Upper lobe of left lung (tissue), 6 donors: ENCODE data around the gene UBQLN1. TPM values are rescaled to one million over a fixed set of nuclear protein-coding genes. Genes with fewer than 3 reads are reported as not detected.
A peak's percentile ranks its signal among the peaks of the same experiment; 100 is the strongest.

Source experiments
- ATAC-seq, 2 donors: fragments of 200-7000 bp; cut with Tn5 transposase; one replicate each; pipeline ENCODE4 v1.9.1; 2022; ENCODE audit warnings: mild to moderate bottlenecking in 2 of 2, moderate library complexity in 2 of 2; ENCODE audit not compliant: low FRiP score in 2 of 2
- DNase-seq, 2 donors: peaks; one replicate each; pipeline ENCODE4 v3.0.0-alpha.2; 2019 to 2020
- H3K27ac ChIP-seq, 4 donors: fragments of 200-600 bp; sonication (generic); one replicate each; pipeline ENCODE4 v1.5.1; 2016 to 2019
- H3K27me3 ChIP-seq, 4 donors: fragments of 200-600 bp; sonication (generic); one replicate each; pipeline ENCODE4 v1.5.1; 2017 to 2019
- H3K36me3 ChIP-seq, 4 donors: fragments of 200-600 bp; sonication (generic); one replicate each; pipeline ENCODE4 v1.5.1; 2016 to 2019
- H3K4me1 ChIP-seq, 4 donors: fragments of 200-600 bp; sonication (generic); one replicate each; pipeline ENCODE4 v1.5.1; 2018 to 2019
- H3K4me3 ChIP-seq, 4 donors: fragments of 200-600 bp; sonication (generic); one replicate each; pipeline ENCODE4 v1.5.1; 2017 to 2019; ENCODE audit warnings: mild to moderate bottlenecking in 2 of 4, moderate library complexity in 1 of 4
- H3K9me3 ChIP-seq, 4 donors: fragments of 200-600 bp; sonication (generic); one replicate each; pipeline ENCODE4 v1.5.1; 2018 to 2019
- EP300 ChIP-seq, 4 donors: sonication (generic); formaldehyde crosslinking; IDR thresholded peaks; one replicate each; pipeline ENCODE4 v1.5.1; 2017; ENCODE audit warnings: antibody characterized with exemption in 4 of 4, control low read depth in 2 of 4
- POLR2A ChIP-seq, 4 donors: fragments of 450-650 bp; IDR thresholded peaks; one replicate each; pipeline ENCODE4 v1.5.1; 2016 to 2017; ENCODE audit warnings: antibody characterized with exemption in 4 of 4, mild to moderate bottlenecking in 2 of 4
- POLR2AphosphoS5 ChIP-seq, 2 donors: sonication (generic); formaldehyde crosslinking; IDR thresholded peaks; one replicate each; pipeline ENCODE4 v1.5.1; 2017; ENCODE audit warnings: antibody characterized with exemption in 2 of 2
- WGBS, 2 donors: methylation state at CpG; one replicate each; pipeline ENCODE4 v1.1.5; 2017 to 2018; 5-methylcytosine and 5-hydroxymethylcytosine counted together
- total RNA-seq, 6 donors: library from RNA; depleted of rRNA in 4 of 6; stranded (reverse); fragments of >200 nt in 4 of 6; gene quantifications; one replicate each; pipeline versions ENCODE4 v1.1.0 to v1.2.1, GENCODE V29; 2016 to 2021
- TF ChIP-seq, protein P1 (sequence below), 6 experiments: fragments of 450-650 bp in 4 of 6; fragments of 200-600 bp in 2 of 6; sonication (generic) in 2 of 6; IDR thresholded peaks; one replicate each; pipeline ENCODE4 v1.5.1; 2016 to 2019; ENCODE audit warnings: antibody characterized with exemption in 6 of 6
- donor health status: DM: no; HTN: no; CAD: no; lungs with moderate emphysema.
- donor health status: DM: no; HTN: yes; CAD: no; lungs with severe emphysema.

UBQLN1 gene
- 100 to 1,000 TPM in 2 of 6 donors, 10 to 100 TPM in 4; 75.6 to 113 (median 84.7) TPM for total RNA-seq

DNA sequence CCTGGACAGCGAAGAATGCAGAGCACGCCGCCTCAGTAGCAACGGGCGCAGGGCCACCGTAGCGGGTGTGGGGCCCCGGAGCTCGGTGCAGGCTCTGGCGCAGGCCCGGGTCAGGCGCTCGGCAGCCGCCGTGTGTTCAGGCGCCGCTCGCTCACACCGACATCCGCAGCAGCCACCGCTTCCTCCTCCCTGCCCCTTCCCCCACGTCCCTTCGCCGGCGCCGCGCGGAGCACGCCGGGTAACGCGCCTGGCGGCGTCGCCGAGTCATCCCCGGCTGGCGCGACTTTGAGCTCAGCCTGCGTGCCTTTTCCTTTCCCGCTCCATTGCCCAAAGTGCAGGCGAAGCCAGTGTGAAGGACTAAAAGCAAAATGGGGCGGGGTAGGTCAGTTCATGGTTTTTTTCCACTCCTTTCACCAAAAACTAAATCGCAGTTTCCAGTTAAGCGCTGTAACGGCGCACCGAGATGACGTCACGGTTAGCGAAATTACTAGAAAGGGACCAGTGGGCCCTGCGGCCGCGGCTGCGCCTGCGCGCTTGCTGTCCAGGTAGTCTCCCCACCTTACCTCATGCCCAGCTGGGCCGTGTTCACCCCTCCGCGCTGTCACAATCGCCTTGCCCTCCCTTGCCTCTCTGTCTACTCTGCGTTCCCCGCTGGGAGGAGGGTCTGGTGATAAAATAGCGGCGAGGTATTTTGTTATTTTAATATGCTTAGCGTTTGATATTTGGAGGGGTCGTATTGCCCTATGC is at the start of gene UBQLN1:
Gene UBQLN1 (minus strand): TSS at position 191 of the 747 bp plus-strand sequence. CDS start 279 bp downstream, outside the sequence.
- Histone ChIP-seq H3K27ac (peak within 1 kb of the TSS; percentile 98 to 99 (median 99)), H3K9me3 (no peaks in the 10 kb centered on the region), H3K4me1 (peaks cover 13 to 40% (median 16%) of the 10 kb centered on the region in 4 donors), H3K36me3 (no peaks in the 10 kb centered on the region), H3K27me3 (no peaks in the 10 kb centered on the region), H3K4me3 (peak within 1 kb of the TSS; percentile 61 to 82 (median 80))
- WGBS, 2 donors = 0 to 1% methylated on average over 34 to 55 of the region's 67 CpGs
- ATAC-seq (peak; percentile 97), DNase-seq (peak; percentile 94 to 98)
- TF ChIP-seq POLR2A (IDR thresholded peaks at IDR 0.05) = peak; percentile 77 to 98 (median 98)
- TF ChIP-seq POLR2AphosphoS5 (IDR thresholded peaks at IDR 0.05) = peak; percentile 95 to 98
- TF ChIP-seq, protein P1, sequence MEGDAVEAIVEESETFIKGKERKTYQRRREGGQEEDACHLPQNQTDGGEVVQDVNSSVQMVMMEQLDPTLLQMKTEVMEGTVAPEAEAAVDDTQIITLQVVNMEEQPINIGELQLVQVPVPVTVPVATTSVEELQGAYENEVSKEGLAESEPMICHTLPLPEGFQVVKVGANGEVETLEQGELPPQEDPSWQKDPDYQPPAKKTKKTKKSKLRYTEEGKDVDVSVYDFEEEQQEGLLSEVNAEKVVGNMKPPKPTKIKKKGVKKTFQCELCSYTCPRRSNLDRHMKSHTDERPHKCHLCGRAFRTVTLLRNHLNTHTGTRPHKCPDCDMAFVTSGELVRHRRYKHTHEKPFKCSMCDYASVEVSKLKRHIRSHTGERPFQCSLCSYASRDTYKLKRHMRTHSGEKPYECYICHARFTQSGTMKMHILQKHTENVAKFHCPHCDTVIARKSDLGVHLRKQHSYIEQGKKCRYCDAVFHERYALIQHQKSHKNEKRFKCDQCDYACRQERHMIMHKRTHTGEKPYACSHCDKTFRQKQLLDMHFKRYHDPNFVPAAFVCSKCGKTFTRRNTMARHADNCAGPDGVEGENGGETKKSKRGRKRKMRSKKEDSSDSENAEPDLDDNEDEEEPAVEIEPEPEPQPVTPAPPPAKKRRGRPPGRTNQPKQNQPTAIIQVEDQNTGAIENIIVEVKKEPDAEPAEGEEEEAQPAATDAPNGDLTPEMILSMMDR (IDR thresholded peaks at IDR 0.05) = peak in 4 of 6 experiments; percentile 34 to 71 (median 45)
- peak in 1 of 4 donors; percentile 66 for TF ChIP-seq EP300 (IDR thresholded peaks at IDR 0.05)

DNA sequence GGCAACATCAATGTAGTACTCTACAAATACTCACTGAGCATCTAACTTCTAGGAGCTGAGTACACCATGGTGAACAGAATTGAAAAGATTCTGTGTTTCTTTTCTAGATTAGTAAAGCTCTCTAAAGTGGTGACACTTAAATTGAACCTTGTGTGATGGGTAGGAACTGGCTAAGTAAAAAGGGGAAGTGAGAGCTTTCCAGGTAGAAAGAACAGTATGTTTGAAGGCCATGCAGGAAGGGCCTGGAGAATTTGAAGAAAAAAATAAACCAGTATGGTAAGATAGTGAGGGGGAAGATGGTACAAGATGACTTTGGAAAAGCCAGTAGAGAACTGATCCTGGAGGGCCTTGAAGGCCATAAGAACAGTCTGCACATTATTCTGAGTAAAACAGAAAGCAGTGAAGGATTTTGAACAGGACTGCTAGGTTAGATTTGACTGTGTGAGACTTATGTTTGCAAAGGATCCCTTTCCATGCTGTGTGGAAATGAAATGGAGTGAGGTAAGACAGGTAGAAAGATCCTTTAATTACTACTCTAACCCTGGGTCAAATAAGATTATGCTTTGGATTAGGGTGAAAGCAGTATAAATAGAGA is 46.7 kb upstream of the UBQLN1 start:
- Histone ChIP-seq H3K4me3 (no peak overlapping the region), H3K9me3 (no peaks in the 10 kb centered on the region), H3K4me1 (no peaks in the 10 kb centered on the region), H3K27ac (no peak overlapping the region), H3K36me3 (peaks cover 0 to 24% (median 3%) of the 10 kb centered on the region in 4 donors), H3K27me3 (no peaks in the 10 kb centered on the region)
- ATAC-seq (no peak), DNase-seq (no peak)
- TF ChIP-seq POLR2AphosphoS5 (IDR thresholded peaks at IDR 0.05) (no peak), POLR2A (IDR thresholded peaks at IDR 0.05) (no peak), EP300 (IDR thresholded peaks at IDR 0.05) (no peak)
- TF ChIP-seq, protein P1 (IDR thresholded peaks at IDR 0.05) = no peak

DNA sequence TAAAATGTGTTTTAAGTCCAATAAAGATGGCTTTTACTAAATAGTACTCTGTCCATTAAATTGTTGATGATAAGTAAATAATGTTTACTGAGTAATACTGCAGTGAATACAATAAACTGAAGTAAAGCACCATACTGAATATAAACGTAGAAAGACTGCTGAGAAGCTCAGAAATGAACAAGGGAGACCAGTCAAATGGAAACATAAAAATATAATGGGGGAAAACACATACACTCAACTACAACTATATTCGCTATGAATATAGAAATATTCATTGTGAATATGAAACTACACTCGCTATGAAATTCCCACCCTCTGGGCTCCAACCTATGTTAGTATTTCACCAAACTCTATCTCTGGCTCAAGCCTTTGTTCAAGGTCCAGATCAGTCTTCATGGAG is 41.9 kb upstream of the UBQLN1 start:
- peaks cover 0 to 24% (median 3%) of the 10 kb centered on the region in 4 donors for H3K36me3 ChIP-seq

DNA sequence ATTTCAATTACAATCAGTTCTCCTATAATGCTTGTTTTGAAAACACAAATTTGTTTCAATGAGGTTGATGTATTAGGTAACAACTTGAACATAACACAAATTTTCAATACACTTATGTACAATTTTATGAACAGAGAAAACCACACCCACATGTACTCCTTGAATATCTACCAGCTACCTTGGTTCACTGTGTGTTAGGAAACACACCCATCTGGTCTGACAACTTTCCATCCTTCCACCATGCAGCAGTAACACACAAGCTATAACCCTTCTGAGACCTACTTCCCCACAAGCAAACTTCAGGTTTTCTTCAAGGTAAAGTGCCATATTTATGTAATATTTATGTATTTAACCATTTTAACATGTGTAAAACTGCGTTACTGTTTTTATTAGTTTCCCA is 36.4 kb upstream of the UBQLN1 start:
- H3K27ac ChIP-seq = no peak overlapping the region
- peaks cover 0 to 8% (median 2%) of the 10 kb centered on the region in 4 donors for H3K36me3 ChIP-seq
- H3K9me3 ChIP-seq = no peaks in the 10 kb centered on the region
- no peak for DNase-seq
- no peaks in the 10 kb centered on the region for H3K27me3 ChIP-seq
- 89 to 92% methylated on average over 1 of the region's 1 CpG for WGBS, 2 donors
- TF ChIP-seq POLR2A (IDR thresholded peaks at IDR 0.05) (no peak), EP300 (IDR thresholded peaks at IDR 0.05) (no peak), POLR2AphosphoS5 (IDR thresholded peaks at IDR 0.05) (no peak)
- TF ChIP-seq, protein P1 (IDR thresholded peaks at IDR 0.05) = no peak
- H3K4me1 ChIP-seq = no peaks in the 10 kb centered on the region
- H3K4me3 ChIP-seq = no peak overlapping the region
- no peak for ATAC-seq

More for the DNA sequence above, 41.9 kb upstream of the UBQLN1 start:
- H3K4me3 ChIP-seq = no peak overlapping the region
- H3K9me3 ChIP-seq = no peaks in the 10 kb centered on the region
- WGBS, 2 donors = 87 to 88% methylated on average over 3 of the region's 3 CpGs
- DNase-seq (no peak), ATAC-seq (no peak)
- no peak overlapping the region for H3K27ac ChIP-seq
- no peaks in the 10 kb centered on the region for H3K27me3 ChIP-seq
- TF ChIP-seq, protein P1 (IDR thresholded peaks at IDR 0.05) = no peak
- no peak for TF ChIP-seq POLR2AphosphoS5 (IDR thresholded peaks at IDR 0.05)
- no peak for TF ChIP-seq POLR2A (IDR thresholded peaks at IDR 0.05)
- no peak for TF ChIP-seq EP300 (IDR thresholded peaks at IDR 0.05)
- H3K4me1 ChIP-seq = no peaks in the 10 kb centered on the region
